Mesenchymal stem cell (in vitro differentiated cells and primary cell): ENCODE data around the gene BAHCC1.
A peak's percentile ranks its signal among the peaks of the same experiment; 100 is the strongest.

Experiments used
- DNase-seq: peaks from one replicate; pipeline ENCODE4 v3.0.0-alpha.2; 2013
- H2AFZ ChIP-seq: one replicate; pipeline ENCODE4 v1.6.1; 2013; ENCODE audit warnings: low read depth, mild to moderate bottlenecking, control low read depth, inconsistent platforms, low read length, moderate library complexity
- H2AK5ac ChIP-seq: 2 replicates; pipeline ENCODE4 v1.6.1; 2013; ENCODE audit warnings: low read length, moderate library complexity, mild to moderate bottlenecking, inconsistent platforms; ENCODE audit not compliant: severe bottlenecking
- H2BK120ac ChIP-seq: one replicate; pipeline ENCODE4 v1.6.1; 2013; ENCODE audit warnings: low read depth, mild to moderate bottlenecking, inconsistent platforms, low read length, moderate library complexity
- H2BK12ac ChIP-seq, 2 experiments: one replicate each; pipeline ENCODE4 v1.6.1; 2013; ENCODE audit warnings: inconsistent platforms in 2 of 2, low read length in 2 of 2, mild to moderate bottlenecking in 2 of 2, moderate library complexity in 2 of 2, control low read depth in 1 of 2
- H2BK15ac ChIP-seq: one replicate; pipeline ENCODE4 v1.6.1; 2013; ENCODE audit warnings: mild to moderate bottlenecking, low read depth, inconsistent platforms; ENCODE audit not compliant: poor library complexity, severe bottlenecking
- H2BK5ac ChIP-seq: 2 replicates; pipeline ENCODE4 v1.6.1; 2013; ENCODE audit warnings: low read depth, mild to moderate bottlenecking, low read length, control low read depth, inconsistent platforms; ENCODE audit not compliant: poor library complexity, severe bottlenecking
- H3K14ac ChIP-seq, 2 experiments: one replicate each; pipeline ENCODE4 v1.6.1; 2013; ENCODE audit warnings: inconsistent platforms in 2 of 2, low read length in 2 of 2, control low read depth in 1 of 2, mild to moderate bottlenecking in 1 of 2, moderate library complexity in 1 of 2
- H3K18ac ChIP-seq, 2 experiments: one replicate each; pipeline ENCODE4 v1.6.1; 2013; ENCODE audit warnings: inconsistent platforms in 2 of 2, low read length in 2 of 2, control low read depth in 1 of 2, low read depth in 1 of 2, mild to moderate bottlenecking in 1 of 2
- H3K23ac ChIP-seq, 2 experiments: one replicate each; pipeline ENCODE4 v1.6.1; 2013; ENCODE audit warnings: inconsistent platforms in 2 of 2, low read length in 2 of 2, mild to moderate bottlenecking in 2 of 2, moderate library complexity in 2 of 2, control low read depth in 1 of 2
- H3K27ac ChIP-seq: 2 replicates; pipeline ENCODE4 v1.5.1; 2013; ENCODE audit warnings: mild to moderate bottlenecking, moderate library complexity, low read length, control low read depth, inconsistent platforms; ENCODE audit not compliant: poor library complexity, severe bottlenecking
- H3K27me3 ChIP-seq, 2 experiments: 2 replicates each; pipeline versions ENCODE4 v1.6.1 to v1.7.0; 2013; ENCODE audit warnings: low read length in 2 of 2, mild to moderate bottlenecking in 2 of 2, moderate library complexity in 2 of 2, control low read depth in 1 of 2, inconsistent platforms in 1 of 2; ENCODE audit not compliant: control insufficient read depth in 1 of 2, insufficient read depth in 1 of 2
- H3K36me3 ChIP-seq, 2 experiments: 2 replicates each; pipeline versions ENCODE4 v1.6.1 to v1.7.0; 2013; ENCODE audit warnings: low read length in 2 of 2, control low read depth in 1 of 2, inconsistent platforms in 1 of 2, low read depth in 1 of 2, mild to moderate bottlenecking in 1 of 2; ENCODE audit not compliant: insufficient read depth in 2 of 2, control insufficient read depth in 1 of 2
- H3K4ac ChIP-seq, 2 experiments: one replicate each; pipeline ENCODE4 v1.6.1; 2013; ENCODE audit warnings: inconsistent platforms in 2 of 2, low read length in 2 of 2, mild to moderate bottlenecking in 2 of 2, moderate library complexity in 2 of 2, control low read depth in 1 of 2, low read depth in 1 of 2
- H3K4me1 ChIP-seq: 2 replicates; pipeline ENCODE4 v1.6.1; 2013; ENCODE audit warnings: low read depth, low read length, control low read depth; ENCODE audit not compliant: control insufficient read depth, insufficient read depth
- H3K4me2 ChIP-seq: 2 replicates; pipeline ENCODE4 v1.6.1; 2013; ENCODE audit warnings: low read length, mild to moderate bottlenecking, inconsistent platforms; ENCODE audit not compliant: poor library complexity, severe bottlenecking
- H3K4me3 ChIP-seq, 2 experiments: 2 replicates each; pipeline versions ENCODE4 v1.5.1 to v1.7.0; 2013; ENCODE audit warnings: low read length in 2 of 2, mild to moderate bottlenecking in 2 of 2, control low read depth in 1 of 2, low read depth in 1 of 2; ENCODE audit not compliant: insufficient read depth in 1 of 2
- H3K79me1 ChIP-seq: replicated peaks from 2 replicates; pipeline ENCODE4 v1.6.1; 2013; ENCODE audit warnings: mild to moderate bottlenecking, control low read depth, low read length, inconsistent platforms; ENCODE audit not compliant: poor library complexity, severe bottlenecking
- H3K9ac ChIP-seq: 2 replicates; pipeline ENCODE4 v1.7.0; 2013; ENCODE audit warnings: mild to moderate bottlenecking, low read length, moderate library complexity
- H3K9me3 ChIP-seq: 2 replicates; pipeline ENCODE4 v1.7.0; 2013; ENCODE audit warnings: mild to moderate bottlenecking, low read length; ENCODE audit not compliant: control insufficient read depth
- H4K8ac ChIP-seq: one replicate; pipeline ENCODE4 v1.6.1; 2013; ENCODE audit warnings: inconsistent platforms, mild to moderate bottlenecking, low read length, moderate library complexity
- H4K91ac ChIP-seq: one replicate; pipeline ENCODE4 v1.6.1; 2013; ENCODE audit warnings: mild to moderate bottlenecking, low read length, inconsistent platforms
- WGBS: methylation state at CpG from one replicate; pipeline ENCODE4 v1.1.7; 2013; ENCODE audit warnings: mixed read lengths; 5-methylcytosine and 5-hydroxymethylcytosine counted together

BAHCC1 gene

GRCh38 chr17:81499601-81499970 lies 104.3 kb downstream of the BAHCC1 start:
- Histone ChIP-seq H2BK120ac (peak overlapping the region; percentile 30), H3K4me3 (no peak overlapping the region), H4K8ac (peak overlapping the region; percentile 92), H3K27ac (no peak overlapping the region), H4K91ac (peak overlapping the region; percentile 78), H3K4ac (no peak overlapping the region), H3K18ac (peak overlapping the region; percentile 42 to 93), H2AFZ (no peak overlapping the region), H3K4me2 (no peak overlapping the region), H3K4me1 (peaks cover 16% of the 10 kb centered on the region), H2BK5ac (no peak overlapping the region), H2BK12ac (peak overlapping the region; percentile 22 to 84), H3K9me3 (no peaks in the 10 kb centered on the region), H3K23ac (no peak overlapping the region), H3K79me1 (no peaks in the 10 kb centered on the region), H3K36me3 (peaks cover 0 to 3% of the 10 kb centered on the region in 2 experiments), H2AK5ac (peak overlapping the region; percentile 24), H2BK15ac (no peak overlapping the region), H3K14ac (no peak overlapping the region), H3K27me3 (peaks cover 4 to 47% of the 10 kb centered on the region in 2 experiments), H3K9ac (no peak overlapping the region)
- WGBS = 91% methylated on average over 12 of the region's 12 CpGs
- no peak for DNase-seq

GRCh38 chr17:81500047-81500446 lies 104.8 kb downstream of the BAHCC1 start:
- Histone ChIP-seq H3K27me3 (peaks cover 0 to 43% of the 10 kb centered on the region in 2 experiments), H3K18ac (peak overlapping the region in 1 of 2 experiments; percentile 93), H2AFZ (no peak overlapping the region), H3K4me1 (peaks cover 16% of the 10 kb centered on the region), H2BK15ac (peak overlapping the region; percentile 80), H2AK5ac (no peak overlapping the region), H2BK12ac (no peak overlapping the region), H3K36me3 (peaks cover 0 to 3% of the 10 kb centered on the region in 2 experiments), H3K4me2 (no peak overlapping the region), H3K23ac (no peak overlapping the region), H3K4ac (no peak overlapping the region), H3K14ac (no peak overlapping the region), H3K79me1 (no peaks in the 10 kb centered on the region), H3K4me3 (no peak overlapping the region), H3K9ac (no peak overlapping the region), H4K91ac (peak overlapping the region; percentile 78), H3K9me3 (no peaks in the 10 kb centered on the region), H2BK5ac (no peak overlapping the region), H4K8ac (peak overlapping the region; percentile 92), H2BK120ac (no peak overlapping the region), H3K27ac (no peak overlapping the region)
- no peak for DNase-seq
- WGBS = 30% methylated on average over 7 of the region's 7 CpGs

- no peak overlapping the region for H2BK5ac ChIP-seq
Measured at GRCh38 chr17:81502471-81503017, 107.3 kb downstream of the BAHCC1 start.

GRCh38 chr17:81503619-81504018 lies 108.4 kb downstream of the BAHCC1 start:
- Histone ChIP-seq H3K4me2 (no peak overlapping the region), H3K18ac (no peak overlapping the region), H2AFZ (no peak overlapping the region), H3K23ac (no peak overlapping the region), H2BK15ac (no peak overlapping the region), H3K14ac (no peak overlapping the region), H3K4me1 (peaks cover 17% of the 10 kb centered on the region), H3K79me1 (no peaks in the 10 kb centered on the region), H3K9me3 (no peaks in the 10 kb centered on the region), H3K9ac (no peak overlapping the region), H4K91ac (no peak overlapping the region), H3K36me3 (peaks cover 2 to 9% of the 10 kb centered on the region in 2 experiments), H3K27ac (no peak overlapping the region), H3K27me3 (peaks cover 0 to 23% of the 10 kb centered on the region in 2 experiments), H2BK120ac (no peak overlapping the region), H2AK5ac (no peak overlapping the region), H3K4ac (no peak overlapping the region), H3K4me3 (no peak overlapping the region), H2BK5ac (no peak overlapping the region), H2BK12ac (no peak overlapping the region), H4K8ac (no peak overlapping the region)
- no peak for DNase-seq

More at GRCh38 chr17:81502471-81503017, 107.3 kb downstream of the BAHCC1 start:
- Histone ChIP-seq H3K4ac (no peak overlapping the region), H3K79me1 (no peaks in the 10 kb centered on the region), H2AFZ (no peak overlapping the region), H3K4me3 (no peak overlapping the region), H3K27me3 (peaks cover 0 to 29% of the 10 kb centered on the region in 2 experiments), H3K36me3 (peaks cover 0 to 3% of the 10 kb centered on the region in 2 experiments), H3K4me1 (peaks cover 16% of the 10 kb centered on the region), H3K4me2 (no peak overlapping the region), H3K23ac (no peak overlapping the region), H3K9me3 (no peaks in the 10 kb centered on the region), H3K27ac (no peak overlapping the region), H4K91ac (no peak overlapping the region), H2AK5ac (no peak overlapping the region), H4K8ac (no peak overlapping the region), H2BK15ac (no peak overlapping the region), H2BK12ac (no peak overlapping the region), H3K9ac (no peak overlapping the region), H3K14ac (no peak overlapping the region), H2BK120ac (no peak overlapping the region), H3K18ac (no peak overlapping the region)
- WGBS = 77% methylated on average over 12 of the region's 12 CpGs
- DNase-seq = no peak
